Activated CD4-positive, alpha-beta T cell treated with anti-CD3 and anti-CD28 coated beads for 36 hours (primary cell): ENCODE data around the gene CARHSP1. TPM values are rescaled to one million over a fixed set of nuclear protein-coding genes. Genes with fewer than 3 reads are reported as not detected.
A peak's percentile ranks its signal among the peaks of the same experiment; 100 is the strongest.

ENCODE experiments used
- ATAC-seq: fragments of 200-7000 bp; cut with Tn5 transposase; one replicate; pipeline ENCODE4 v1.10.0; 2021; ENCODE audit warnings: mild to moderate bottlenecking, moderate library complexity
- CTCF ChIA-PET: fragments of 350-600 bp; sonication (Branson Sonifier 250); formaldehyde crosslinking; loops from one replicate; lab custom pipeline; 2021; ENCODE audit warnings: antibody characterized with exemption; lab: Charles Lee
- POLR2A ChIA-PET: fragments of 350-600 bp; sonication (Branson Sonifier 250); formaldehyde crosslinking; loops from one replicate; lab custom pipeline; 2021; ENCODE audit warnings: antibody characterized with exemption, inconsistent platforms; lab: Charles Lee
- DNase-seq: peaks from one replicate; pipeline ENCODE4 v3.0.0-alpha.2; 2020
- H3K27ac Mint-ChIP-seq: one replicate; pipeline ENCODE4 v1.8.0; 2021; ENCODE audit warnings: mixed read lengths
- H3K27me3 Mint-ChIP-seq: one replicate; pipeline ENCODE4 v1.8.0; 2021; ENCODE audit warnings: mixed read lengths
- H3K36me3 Mint-ChIP-seq: one replicate; pipeline ENCODE4 v1.8.0; 2021; ENCODE audit warnings: low read depth, mixed read lengths
- H3K4me1 Mint-ChIP-seq: one replicate; pipeline ENCODE4 v1.8.0; 2021; ENCODE audit warnings: mixed read lengths
- H3K4me3 Mint-ChIP-seq: one replicate; pipeline ENCODE4 v1.8.0; 2021; ENCODE audit warnings: mild to moderate bottlenecking, moderate library complexity, mixed read lengths
- H3K9me3 Mint-ChIP-seq: one replicate; pipeline ENCODE4 v1.8.0; 2021; ENCODE audit warnings: low read depth, mixed read lengths
- intact Hi-C, 2 experiments: fragments of 100-400 bp; cut with DNase I in 1 of 2; cut with micrococcal nuclease in 1 of 2; formaldehyde crosslinking; loops; one replicate each; pipeline versions ENCODE4 v1.14.2 to v1.15.1; 2022 to 2024; cut with DNase I, micrococcal nuclease
- total RNA-seq, 2 experiments: library from RNA; stranded (reverse); gene quantifications; one replicate each; pipeline ENCODE4 v1.2.3, GENCODE V29; 2021

Gene CARHSP1
- total RNA-seq, 2 experiments from 2014 or later = 49.4 to 64.5 TPM

DNA sequence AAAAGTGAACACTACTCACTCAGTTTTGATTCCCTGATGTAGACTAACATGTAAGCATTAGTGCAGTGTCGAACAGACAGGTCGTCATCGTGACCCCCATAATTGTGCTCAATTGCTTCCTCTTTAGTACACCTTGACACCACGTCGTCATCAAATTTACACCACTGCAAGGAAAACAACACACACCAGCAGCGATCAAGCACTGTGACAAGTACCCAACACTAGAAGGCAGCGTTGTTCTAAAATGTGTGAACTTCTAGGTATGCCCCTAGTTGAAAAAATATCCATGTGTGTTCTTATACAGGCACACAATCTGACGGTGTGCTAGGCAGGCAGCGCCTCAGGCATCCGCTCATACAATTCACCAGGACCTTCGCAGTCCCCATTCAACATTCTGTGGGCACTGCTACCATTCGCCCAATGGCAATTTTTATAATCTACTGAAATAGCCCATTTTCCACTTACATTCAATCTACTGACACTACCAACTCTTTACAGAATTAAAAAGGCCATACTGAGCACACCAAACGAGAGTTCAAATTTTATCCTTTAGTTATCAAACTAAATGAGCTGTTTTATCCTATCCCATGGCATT is 36.5 kb upstream of the CARHSP1 start:
- Mint-ChIP-seq H3K27ac (peak overlapping the region; percentile 25), H3K4me3 (no peak overlapping the region), H3K9me3 (no peaks in the 10 kb centered on the region), H3K36me3 (peaks cover 69% of the 10 kb centered on the region), H3K27me3 (no peaks in the 10 kb centered on the region), H3K4me1 (peaks cover 13% of the 10 kb centered on the region)
- CTCF ChIA-PET = interaction anchor here (0.8 to 3.0 kb wide), 3 partner anchors 31 to 106 kb away, joined by 3 to 12 read pairs (median 6); no protein-coding TSS in a partner anchor
- intact Hi-C loops = loop anchor here (1.0 to 2.0 kb wide), 4 partner anchors 16 to 229 kb away; no protein-coding TSS in a partner anchor
- DNase-seq = no peak
- ATAC-seq = peak; percentile 78
- POLR2A ChIA-PET = no interaction called here

- Mint-ChIP-seq H3K9me3 (no peaks in the 10 kb centered on the region), H3K36me3 (peaks cover 73% of the 10 kb centered on the region), H3K4me1 (peaks cover 8% of the 10 kb centered on the region), H3K4me3 (no peak overlapping the region), H3K27me3 (no peaks in the 10 kb centered on the region), H3K27ac (no peak overlapping the region)
- CTCF ChIA-PET = interaction anchor here (1.5 kb wide), 1 partner anchor 32 kb away, joined by 5 read pairs; no protein-coding TSS in a partner anchor
- intact Hi-C loops = loop anchor here (2.0 kb wide), 2 partner anchors 17 to 105 kb away; no protein-coding TSS in a partner anchor
- POLR2A ChIA-PET = interaction anchor here (0.6 kb wide), 1 partner anchor 209 kb away, joined by 3 read pairs; no protein-coding TSS in a partner anchor
- ATAC-seq (no peak), DNase-seq (no peak)
Observed at GRCh38 chr16:8904018-8904430, 35.2 kb upstream of the CARHSP1 start.

DNA sequence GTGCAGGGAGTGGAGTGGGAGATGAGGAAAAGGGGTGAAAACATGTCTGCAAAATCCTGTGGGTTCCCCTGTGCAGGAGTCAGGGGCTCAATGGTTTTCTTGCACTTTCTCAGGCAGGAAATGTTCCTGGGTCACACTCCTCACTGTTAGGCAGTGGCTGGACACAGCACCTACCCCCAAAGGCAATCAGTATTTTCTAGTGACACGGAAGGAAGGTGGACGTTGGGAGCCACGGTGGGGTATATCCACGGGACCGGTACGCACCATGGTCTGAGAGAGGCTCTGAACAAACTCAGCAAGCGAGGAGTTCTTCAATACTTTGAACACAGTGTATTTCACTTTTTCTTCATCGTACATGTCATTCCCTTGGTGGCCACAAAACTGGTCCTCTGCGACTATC is 34.2 kb upstream of the CARHSP1 start:
- ChIA-PET POLR2A (no interaction called here), CTCF (interaction anchor here (1.5 kb wide), 1 partner anchor 33 kb away, joined by 5 read pairs; no protein-coding TSS in a partner anchor)
- no peak overlapping the region for H3K27ac Mint-ChIP-seq
- ATAC-seq (no peak), DNase-seq (no peak)
- H3K9me3 Mint-ChIP-seq = no peaks in the 10 kb centered on the region
- intact Hi-C loops = no loop called here
- peaks cover 75% of the 10 kb centered on the region for H3K36me3 Mint-ChIP-seq
- H3K4me3 Mint-ChIP-seq = no peak overlapping the region
- no peaks in the 10 kb centered on the region for H3K27me3 Mint-ChIP-seq
- H3K4me1 Mint-ChIP-seq = peaks cover 6% of the 10 kb centered on the region

GRCh38 chr16:8901320-8901861 is 32.6 kb upstream of the CARHSP1 start:
- H3K36me3 Mint-ChIP-seq = peaks cover 79% of the 10 kb centered on the region
- CTCF ChIA-PET = interaction anchor here (0.6 to 1.0 kb wide), 4 partner anchors 9 to 238 kb away, joined by 3 to 5 read pairs (median 3); no protein-coding TSS in a partner anchor
- POLR2A ChIA-PET = interaction anchor here (0.6 kb wide), 1 partner anchor 192 kb away, joined by 3 read pairs; no protein-coding TSS in a partner anchor
- no peaks in the 10 kb centered on the region for H3K4me1 Mint-ChIP-seq
- H3K4me3 Mint-ChIP-seq = no peak overlapping the region
- H3K27ac Mint-ChIP-seq = no peak overlapping the region
- intact Hi-C loops = no loop called here
- no peaks in the 10 kb centered on the region for H3K9me3 Mint-ChIP-seq
- ATAC-seq = no peak
- H3K27me3 Mint-ChIP-seq = no peaks in the 10 kb centered on the region
- no peak for DNase-seq

- ChIA-PET CTCF (interaction anchor here (0.6 to 1.3 kb wide), 3 partner anchors 17 to 239 kb away, joined by 3 to 5 read pairs (median 5); no protein-coding TSS in a partner anchor), POLR2A (no interaction called here)
- intact Hi-C loops = no loop called here
- no peak for ATAC-seq
- no peak overlapping the region for H3K4me3 Mint-ChIP-seq
- H3K9me3 Mint-ChIP-seq = no peaks in the 10 kb centered on the region
- no peak for DNase-seq
- no peaks in the 10 kb centered on the region for H3K27me3 Mint-ChIP-seq
- peaks cover 71% of the 10 kb centered on the region for H3K36me3 Mint-ChIP-seq
- H3K27ac Mint-ChIP-seq = no peak overlapping the region
- H3K4me1 Mint-ChIP-seq = no peaks in the 10 kb centered on the region
Observed at GRCh38 chr16:8900343-8900742, 31.5 kb upstream of the CARHSP1 start.

DNA sequence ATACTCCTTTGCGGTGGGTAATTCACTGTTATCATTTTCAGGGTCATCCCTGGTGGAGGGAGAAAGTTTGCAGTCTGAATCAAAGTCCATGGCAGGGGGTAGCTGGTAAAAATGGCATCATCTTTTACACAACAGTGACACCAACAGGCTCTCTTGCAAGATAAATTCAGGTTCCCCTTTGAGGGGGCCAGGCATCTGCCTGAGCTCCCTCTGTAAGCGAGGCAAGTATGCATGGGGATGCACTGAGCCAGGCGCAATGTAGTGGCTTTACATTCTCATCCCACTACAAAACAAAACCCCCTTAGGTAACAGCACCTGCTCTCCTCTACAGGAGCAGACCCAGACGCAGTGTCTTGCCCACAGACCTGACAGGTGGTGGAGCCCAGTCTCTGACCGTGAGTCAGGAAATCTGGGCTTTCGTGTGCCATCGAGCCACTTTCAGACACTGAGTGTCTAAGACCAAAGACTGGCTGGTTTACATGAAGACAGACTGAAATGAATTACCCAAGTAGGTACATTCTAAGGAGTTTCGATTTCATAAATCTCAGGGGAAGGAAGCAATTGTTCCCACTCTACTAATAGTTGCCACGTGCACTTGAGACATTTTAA is 31.0 kb upstream of the CARHSP1 start:
- ChIA-PET CTCF (interaction anchor here (0.8 to 1.3 kb wide), 2 partner anchors 37 to 52 kb away, joined by 3 to 5 read pairs; no protein-coding TSS in a partner anchor), POLR2A (no interaction called here)
- Mint-ChIP-seq H3K4me3 (no peak overlapping the region), H3K27ac (no peak overlapping the region), H3K9me3 (no peaks in the 10 kb centered on the region), H3K27me3 (no peaks in the 10 kb centered on the region), H3K4me1 (no peaks in the 10 kb centered on the region), H3K36me3 (peaks cover 71% of the 10 kb centered on the region)
- intact Hi-C loops = no loop called here
- DNase-seq (no peak), ATAC-seq (no peak)

DNA sequence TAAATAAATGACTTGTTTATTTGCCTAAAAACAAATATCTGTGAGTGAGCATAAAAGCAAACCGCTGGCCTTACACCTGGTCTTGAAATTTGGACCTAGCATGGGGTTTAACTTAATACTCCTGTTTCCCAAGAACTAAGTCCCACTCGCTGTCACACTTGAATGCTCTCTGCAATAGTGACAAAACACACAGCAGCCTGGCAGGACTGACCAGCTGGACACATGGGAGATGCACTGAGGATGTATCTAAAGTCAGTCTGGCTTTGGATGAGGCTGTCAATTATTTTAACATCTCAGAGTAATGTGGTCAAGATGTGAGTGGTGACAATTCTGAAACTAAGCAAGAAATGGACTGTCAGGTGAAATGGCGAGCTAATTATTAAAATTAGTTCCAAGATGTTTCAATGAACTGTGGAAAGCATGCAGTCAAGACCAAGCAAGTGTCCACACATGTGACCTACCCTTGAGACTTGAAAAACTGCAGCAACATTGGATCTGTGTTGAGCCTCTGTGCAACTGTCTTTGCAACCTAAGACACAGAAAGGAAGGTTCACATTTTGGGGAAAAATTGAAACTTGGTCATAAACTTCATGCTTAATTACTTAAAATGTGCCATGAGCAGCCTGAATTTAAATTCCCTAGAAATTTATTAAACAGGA is 30.0 kb upstream of the CARHSP1 start:
- Mint-ChIP-seq H3K27ac (no peak overlapping the region), H3K36me3 (peaks cover 70% of the 10 kb centered on the region), H3K4me3 (no peak overlapping the region), H3K4me1 (no peaks in the 10 kb centered on the region), H3K9me3 (no peaks in the 10 kb centered on the region), H3K27me3 (no peaks in the 10 kb centered on the region)
- ChIA-PET POLR2A (no interaction called here), CTCF (interaction anchor here (0.8 to 1.3 kb wide), 2 partner anchors 38 to 51 kb away, joined by 3 to 5 read pairs; no protein-coding TSS in a partner anchor)
- intact Hi-C loops = no loop called here
- ATAC-seq (no peak), DNase-seq (no peak)

DNA sequence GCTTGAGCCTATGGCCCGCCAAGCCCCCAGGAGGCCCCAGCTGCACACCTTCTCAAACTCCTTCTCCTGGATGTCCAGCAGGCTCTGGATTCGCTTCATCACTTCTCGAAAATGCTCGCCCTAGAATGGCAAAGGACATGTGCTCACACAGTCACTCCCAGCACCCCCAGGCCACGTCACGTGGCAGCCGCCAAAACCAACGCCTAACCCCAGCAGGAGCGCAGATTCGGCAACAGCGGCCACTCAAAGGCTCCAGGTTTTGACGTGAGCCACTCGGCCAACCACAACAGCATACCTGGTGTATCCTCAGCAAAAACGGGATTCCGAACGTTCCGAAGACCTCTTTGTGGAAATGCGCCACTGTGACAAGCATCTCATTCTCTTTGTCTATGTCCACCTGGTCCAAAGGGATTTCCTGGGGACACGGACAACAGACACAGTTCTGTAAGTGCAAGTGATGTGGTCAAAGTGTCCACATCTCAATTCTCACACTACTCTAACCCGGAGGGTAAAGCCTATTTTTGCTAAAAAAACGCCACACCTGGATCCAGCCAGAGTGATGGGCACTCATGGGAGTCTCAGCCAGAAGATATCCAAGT is 26.0 kb upstream of the CARHSP1 start:
- intact Hi-C loops = no loop called here
- CTCF ChIA-PET = interaction anchor here (1.3 to 5.7 kb wide), 2 partner anchors 14 to 42 kb away, joined by 3 to 31 read pairs; partner anchors contain the start of gene LITAFD
- DNase-seq (no peak), ATAC-seq (no peak)
- POLR2A ChIA-PET = no interaction called here
- peaks cover 62% of the 10 kb centered on the region for H3K36me3 Mint-ChIP-seq
- no peaks in the 10 kb centered on the region for H3K27me3 Mint-ChIP-seq
- H3K9me3 Mint-ChIP-seq = no peaks in the 10 kb centered on the region
- H3K4me1 Mint-ChIP-seq = peaks cover 10% of the 10 kb centered on the region
- no peak overlapping the region for H3K4me3 Mint-ChIP-seq
- H3K27ac Mint-ChIP-seq = peak overlapping the region; percentile 7

- no peaks in the 10 kb centered on the region for H3K9me3 Mint-ChIP-seq
- H3K36me3 Mint-ChIP-seq = peaks cover 58% of the 10 kb centered on the region
- H3K27ac Mint-ChIP-seq = no peak overlapping the region
- no peak overlapping the region for H3K4me3 Mint-ChIP-seq
- intact Hi-C loops = no loop called here
- no peaks in the 10 kb centered on the region for H3K27me3 Mint-ChIP-seq
- ATAC-seq = no peak
- peaks cover 10% of the 10 kb centered on the region for H3K4me1 Mint-ChIP-seq
- ChIA-PET CTCF (interaction anchor here (0.9 to 5.7 kb wide), 3 partner anchors 13 to 42 kb away, joined by 5 to 31 read pairs (median 5); partner anchors contain the start of gene LITAFD), POLR2A (no interaction called here)
- no peak for DNase-seq
Observed at GRCh38 chr16:8893976-8894690, 25.3 kb upstream of the CARHSP1 start.

- CTCF ChIA-PET = interaction anchor here (0.5 to 5.7 kb wide), 5 partner anchors 13 to 340 kb away, joined by 3 to 31 read pairs (median 5); partner anchors contain the start of gene LITAFD
- H3K4me1 Mint-ChIP-seq = peaks cover 10% of the 10 kb centered on the region
- peaks cover 54% of the 10 kb centered on the region for H3K36me3 Mint-ChIP-seq
- H3K9me3 Mint-ChIP-seq = no peaks in the 10 kb centered on the region
- intact Hi-C loops = no loop called here
- POLR2A ChIA-PET = no interaction called here
- H3K27me3 Mint-ChIP-seq = no peaks in the 10 kb centered on the region
- ATAC-seq (no peak), DNase-seq (no peak)
- peak overlapping the region; percentile 16 for H3K27ac Mint-ChIP-seq
- no peak overlapping the region for H3K4me3 Mint-ChIP-seq
Observed at GRCh38 chr16:8893426-8893825, 24.6 kb upstream of the CARHSP1 start.
